ENCODE data around the gene URB1. TPM values are rescaled to one million over a fixed set of nuclear protein-coding genes. Genes with fewer than 3 reads are reported as not detected.

Gene URB1
- total and polyA plus RNA-seq, 2 experiments from 2014 or later = 3.4 to 10.1 TPM

DNA sequence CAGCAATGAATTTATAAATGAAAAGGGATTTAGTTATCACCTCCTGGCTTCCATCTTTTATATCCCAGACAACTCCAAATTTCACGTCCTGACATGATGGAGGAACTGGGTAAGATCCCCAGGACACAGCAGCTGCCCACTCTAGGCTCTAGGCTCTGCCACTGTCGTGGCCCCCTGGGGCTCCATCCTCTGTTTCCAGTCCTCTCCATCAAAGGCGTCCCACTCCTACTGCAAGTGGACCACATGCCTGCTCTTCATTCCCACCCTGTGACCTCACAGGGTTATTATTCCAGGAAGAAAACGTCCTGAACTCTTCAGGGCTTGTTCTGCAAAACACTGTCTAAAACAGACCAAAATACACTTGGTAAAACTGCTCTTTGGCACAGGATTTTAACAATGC lies 11.9 kb downstream of the URB1 start:
- H3K79me2 ChIP-seq = peaks cover under 1% of the 10 kb centered on the region
- WGBS (ENCODE audit: low lambda C conversion rate, missing lambda C conversion rate) = 85% methylated on average over 4 of the region's 4 CpGs
- H3K27ac ChIP-seq = no peak overlapping the region

DNA sequence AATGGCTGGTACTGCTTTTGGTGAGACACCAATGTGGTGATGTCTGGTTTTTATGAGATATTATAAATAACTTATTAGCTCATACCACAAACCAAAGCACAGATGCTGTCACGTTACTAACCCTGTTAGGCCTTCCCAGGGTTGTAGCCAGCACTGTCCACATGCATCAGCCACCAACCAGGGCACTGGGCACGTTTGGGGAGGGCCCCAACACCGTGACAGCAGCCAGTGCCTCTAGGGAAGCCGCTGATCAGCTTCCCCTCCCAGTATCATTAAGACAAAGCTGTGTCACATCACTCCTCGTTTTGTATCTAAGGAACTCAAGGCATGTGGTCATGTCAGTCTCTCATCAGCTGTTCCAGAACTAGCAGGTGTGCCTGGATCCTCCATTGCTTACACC lies 13.9 kb downstream of the URB1 start:
- no peaks in the 10 kb centered on the region for H3K79me2 ChIP-seq
- H4K20me1 ChIP-seq (ENCODE audit: insufficient read depth, poor library complexity, severe bottlenecking) = no peaks in the 10 kb centered on the region
- WGBS (ENCODE audit: low lambda C conversion rate, missing lambda C conversion rate) = 87% methylated on average over 5 of the region's 5 CpGs
- no peak overlapping the region for H3K4me3 ChIP-seq
- DNase-seq (ENCODE audit: low spot score) = no peak
- H3K36me3 ChIP-seq (replicated peaks; ENCODE audit: insufficient read depth, low read depth) = no peaks in the 10 kb centered on the region
- H3K4me2 ChIP-seq = no peak overlapping the region
- no peak overlapping the region for H2AFZ ChIP-seq
- H3K4me1 ChIP-seq (ENCODE audit: insufficient read depth) = no peaks in the 10 kb centered on the region
- no peaks in the 10 kb centered on the region for H3K27me3 ChIP-seq
- H3K9me3 ChIP-seq (ENCODE audit: low read depth) = no peaks in the 10 kb centered on the region
- H3K27ac ChIP-seq = no peak overlapping the region
- no peak for TF ChIP-seq EZH2 (IDR thresholded peaks at IDR 0.05; ENCODE audit: borderline replicate concordance)
- TF ChIP-seq, protein P1, sequence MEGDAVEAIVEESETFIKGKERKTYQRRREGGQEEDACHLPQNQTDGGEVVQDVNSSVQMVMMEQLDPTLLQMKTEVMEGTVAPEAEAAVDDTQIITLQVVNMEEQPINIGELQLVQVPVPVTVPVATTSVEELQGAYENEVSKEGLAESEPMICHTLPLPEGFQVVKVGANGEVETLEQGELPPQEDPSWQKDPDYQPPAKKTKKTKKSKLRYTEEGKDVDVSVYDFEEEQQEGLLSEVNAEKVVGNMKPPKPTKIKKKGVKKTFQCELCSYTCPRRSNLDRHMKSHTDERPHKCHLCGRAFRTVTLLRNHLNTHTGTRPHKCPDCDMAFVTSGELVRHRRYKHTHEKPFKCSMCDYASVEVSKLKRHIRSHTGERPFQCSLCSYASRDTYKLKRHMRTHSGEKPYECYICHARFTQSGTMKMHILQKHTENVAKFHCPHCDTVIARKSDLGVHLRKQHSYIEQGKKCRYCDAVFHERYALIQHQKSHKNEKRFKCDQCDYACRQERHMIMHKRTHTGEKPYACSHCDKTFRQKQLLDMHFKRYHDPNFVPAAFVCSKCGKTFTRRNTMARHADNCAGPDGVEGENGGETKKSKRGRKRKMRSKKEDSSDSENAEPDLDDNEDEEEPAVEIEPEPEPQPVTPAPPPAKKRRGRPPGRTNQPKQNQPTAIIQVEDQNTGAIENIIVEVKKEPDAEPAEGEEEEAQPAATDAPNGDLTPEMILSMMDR (IDR thresholded peaks at IDR 0.05; ENCODE audit: poor library complexity) = no peak
- TF ChIP-seq EZH2phosphoT487 (IDR thresholded peaks at IDR 0.05; ENCODE audit: low read depth, severe bottlenecking, unreplicated experiment) = no peak
- no peaks in the 10 kb centered on the region for H3K9me2 ChIP-seq (replicated peaks; ENCODE audit: insufficient read depth)

More for the DNA sequence above, 11.9 kb downstream of the URB1 start:
- H3K4me1 ChIP-seq (ENCODE audit: insufficient read depth) = no peaks in the 10 kb centered on the region
- H4K20me1 ChIP-seq (ENCODE audit: insufficient read depth, poor library complexity, severe bottlenecking) = no peaks in the 10 kb centered on the region
- no peak for TF ChIP-seq EZH2phosphoT487 (IDR thresholded peaks at IDR 0.05; ENCODE audit: low read depth, severe bottlenecking, unreplicated experiment)
- TF ChIP-seq, protein P1 (IDR thresholded peaks at IDR 0.05; ENCODE audit: poor library complexity) = no peak
- no peak for TF ChIP-seq EZH2 (IDR thresholded peaks at IDR 0.05; ENCODE audit: borderline replicate concordance)
- H3K27me3 ChIP-seq = no peaks in the 10 kb centered on the region
- no peaks in the 10 kb centered on the region for H3K9me2 ChIP-seq (replicated peaks; ENCODE audit: insufficient read depth)
- H3K4me3 ChIP-seq = no peak overlapping the region
- no peak overlapping the region for H3K4me2 ChIP-seq
- no peaks in the 10 kb centered on the region for H3K9me3 ChIP-seq (ENCODE audit: low read depth)
- no peaks in the 10 kb centered on the region for H3K36me3 ChIP-seq (replicated peaks; ENCODE audit: insufficient read depth, low read depth)
- no peak overlapping the region for H2AFZ ChIP-seq
- no peak for DNase-seq (ENCODE audit: low spot score)

DNA sequence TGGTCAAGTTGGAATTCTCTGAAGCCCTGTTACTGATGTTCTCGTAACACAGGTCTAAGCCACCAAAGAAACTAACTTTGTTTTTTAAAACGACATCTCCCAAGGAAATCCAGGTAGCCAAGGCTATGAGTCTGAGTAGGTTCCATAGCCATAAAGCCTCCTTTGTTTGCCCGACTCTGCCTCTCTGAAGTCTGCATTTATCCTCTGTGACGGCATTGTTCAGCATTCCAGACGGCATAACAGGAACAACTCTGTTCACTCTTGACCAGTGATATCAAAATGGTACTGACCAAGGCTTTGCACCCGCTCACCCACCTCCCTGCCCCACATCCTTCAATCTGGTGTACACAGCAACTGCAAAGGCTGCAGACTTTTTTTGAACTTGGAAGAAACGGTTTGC lies 14.8 kb downstream of the URB1 start:
- H3K4me2 ChIP-seq = no peak overlapping the region
- H3K79me2 ChIP-seq = no peaks in the 10 kb centered on the region
- 78% methylated on average over 7 of the region's 7 CpGs for whole genome bisulfite sequencing (ENCODE audit: low lambda C conversion rate, missing lambda C conversion rate)
- H3K27me3 ChIP-seq = no peaks in the 10 kb centered on the region
- TF ChIP-seq, protein P1 (IDR thresholded peaks at IDR 0.05; ENCODE audit: poor library complexity) = no peak
- no peaks in the 10 kb centered on the region for H3K36me3 ChIP-seq (replicated peaks; ENCODE audit: insufficient read depth, low read depth)
- H3K4me3 ChIP-seq = no peak overlapping the region
- H4K20me1 ChIP-seq (ENCODE audit: insufficient read depth, poor library complexity, severe bottlenecking) = no peaks in the 10 kb centered on the region
- no peak overlapping the region for H3K27ac ChIP-seq
- H3K4me1 ChIP-seq (ENCODE audit: insufficient read depth) = no peaks in the 10 kb centered on the region
- no peaks in the 10 kb centered on the region for H3K9me2 ChIP-seq (replicated peaks; ENCODE audit: insufficient read depth)
- no peak overlapping the region for H2AFZ ChIP-seq
- no peaks in the 10 kb centered on the region for H3K9me3 ChIP-seq (ENCODE audit: low read depth)
- DNase-seq (ENCODE audit: low spot score) = no peak

DNA sequence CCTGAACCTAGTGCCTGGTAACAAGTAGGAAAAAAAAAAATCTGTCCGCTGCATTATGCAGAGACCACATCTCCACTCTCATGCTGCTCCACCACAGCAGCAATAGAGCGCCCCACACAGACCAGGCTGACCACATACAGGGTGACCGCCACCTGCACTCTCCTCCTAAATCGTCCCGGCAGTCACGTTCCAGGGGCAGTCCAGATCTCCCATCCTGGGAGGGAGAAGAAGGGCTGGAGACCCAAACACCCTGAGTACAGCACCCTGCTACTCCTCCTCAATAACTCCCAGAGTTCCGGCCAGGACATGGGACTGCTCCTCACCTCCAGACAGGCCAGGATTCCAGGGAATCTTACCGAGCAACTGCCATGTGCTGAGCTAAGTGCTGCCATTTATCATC lies 15.3 kb downstream of the URB1 start:
- no peak overlapping the region for H3K4me2 ChIP-seq
- DNase-seq (ENCODE audit: low spot score) = no peak
- TF ChIP-seq, protein P1 (IDR thresholded peaks at IDR 0.05; ENCODE audit: poor library complexity) = no peak
- TF ChIP-seq EZH2 (IDR thresholded peaks at IDR 0.05; ENCODE audit: borderline replicate concordance) (no peak), EZH2phosphoT487 (IDR thresholded peaks at IDR 0.05; ENCODE audit: low read depth, severe bottlenecking, unreplicated experiment) (no peak)
- H3K4me1 ChIP-seq (ENCODE audit: insufficient read depth) = no peaks in the 10 kb centered on the region
- H4K20me1 ChIP-seq (ENCODE audit: insufficient read depth, poor library complexity, severe bottlenecking) = no peaks in the 10 kb centered on the region
- H3K27ac ChIP-seq = no peak overlapping the region
- WGBS (ENCODE audit: low lambda C conversion rate, missing lambda C conversion rate) = 96% methylated on average over 8 of the region's 8 CpGs
- no peaks in the 10 kb centered on the region for H3K27me3 ChIP-seq
- no peak overlapping the region for H3K4me3 ChIP-seq
- H2AFZ ChIP-seq = no peak overlapping the region
- no peaks in the 10 kb centered on the region for H3K9me2 ChIP-seq (replicated peaks; ENCODE audit: insufficient read depth)
- no peaks in the 10 kb centered on the region for H3K9me3 ChIP-seq (ENCODE audit: low read depth)
- H3K36me3 ChIP-seq (replicated peaks; ENCODE audit: insufficient read depth, low read depth) = no peaks in the 10 kb centered on the region
- no peaks in the 10 kb centered on the region for H3K79me2 ChIP-seq

Data from hepatocyte (in vitro differentiated cells).